ENCODE measurements around the gene NBEAL1.
"Not testable (repeated sequence)": the region's sequence is repeated elsewhere in the genome, so short reads cannot be mapped to it uniquely, and the experiment has no call there.

NBEAL1 gene

DNA sequence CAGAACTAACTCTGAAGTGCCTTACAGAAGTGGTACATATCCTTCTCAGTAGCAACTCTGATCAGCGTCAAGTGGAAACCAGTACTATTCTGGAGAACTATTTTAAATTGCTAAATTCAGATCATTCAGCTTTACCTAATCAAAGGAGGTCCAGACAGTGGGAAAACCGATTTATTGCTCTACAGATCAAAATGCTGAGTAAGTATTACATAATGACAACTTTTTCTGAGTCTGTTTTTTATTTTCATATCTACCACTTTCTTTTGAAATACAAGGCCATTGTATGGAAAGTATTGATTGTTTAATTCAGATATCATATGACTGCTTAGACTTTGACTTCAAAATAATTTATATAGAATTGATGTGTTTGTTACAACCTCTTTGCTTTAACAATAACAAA, 68.7 kb downstream of the NBEAL1 start:
- DNase-seq (ENCODE audit: low read depth): no peak
- TF ChIP-seq, protein P1, sequence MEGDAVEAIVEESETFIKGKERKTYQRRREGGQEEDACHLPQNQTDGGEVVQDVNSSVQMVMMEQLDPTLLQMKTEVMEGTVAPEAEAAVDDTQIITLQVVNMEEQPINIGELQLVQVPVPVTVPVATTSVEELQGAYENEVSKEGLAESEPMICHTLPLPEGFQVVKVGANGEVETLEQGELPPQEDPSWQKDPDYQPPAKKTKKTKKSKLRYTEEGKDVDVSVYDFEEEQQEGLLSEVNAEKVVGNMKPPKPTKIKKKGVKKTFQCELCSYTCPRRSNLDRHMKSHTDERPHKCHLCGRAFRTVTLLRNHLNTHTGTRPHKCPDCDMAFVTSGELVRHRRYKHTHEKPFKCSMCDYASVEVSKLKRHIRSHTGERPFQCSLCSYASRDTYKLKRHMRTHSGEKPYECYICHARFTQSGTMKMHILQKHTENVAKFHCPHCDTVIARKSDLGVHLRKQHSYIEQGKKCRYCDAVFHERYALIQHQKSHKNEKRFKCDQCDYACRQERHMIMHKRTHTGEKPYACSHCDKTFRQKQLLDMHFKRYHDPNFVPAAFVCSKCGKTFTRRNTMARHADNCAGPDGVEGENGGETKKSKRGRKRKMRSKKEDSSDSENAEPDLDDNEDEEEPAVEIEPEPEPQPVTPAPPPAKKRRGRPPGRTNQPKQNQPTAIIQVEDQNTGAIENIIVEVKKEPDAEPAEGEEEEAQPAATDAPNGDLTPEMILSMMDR (IDR thresholded peaks at IDR 0.05; ENCODE audit: low read depth, low read length, missing control alignments): no peak

DNA sequence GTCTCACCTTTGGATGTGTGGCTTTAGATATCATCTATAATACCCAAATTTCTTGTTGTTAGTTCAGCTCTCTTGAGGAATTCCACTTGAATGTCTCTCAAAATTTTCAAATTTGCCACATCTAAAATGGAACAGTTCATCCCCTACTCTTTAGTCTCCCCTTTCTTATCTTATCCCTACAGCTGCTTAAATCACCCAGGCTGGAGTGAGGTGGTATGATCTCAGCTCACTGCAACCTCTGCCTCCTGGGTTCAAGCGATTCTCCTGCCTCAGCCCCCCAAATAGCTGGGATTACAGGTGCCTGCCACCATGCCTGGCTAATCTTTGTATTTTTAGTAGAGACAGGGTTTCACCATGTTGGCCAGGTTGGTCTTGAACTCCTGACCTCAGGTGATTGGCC, 71.7 kb downstream of the NBEAL1 start:
- not testable (repeated sequence) for H3K4me3 ChIP-seq (ENCODE audit: low read depth, low read length); DNase-seq (ENCODE audit: low read depth)

More for the DNA sequence above, 68.7 kb downstream of the NBEAL1 start:
- H3K4me3 ChIP-seq (ENCODE audit: low read depth, low read length): no peak overlapping the region

DNA sequence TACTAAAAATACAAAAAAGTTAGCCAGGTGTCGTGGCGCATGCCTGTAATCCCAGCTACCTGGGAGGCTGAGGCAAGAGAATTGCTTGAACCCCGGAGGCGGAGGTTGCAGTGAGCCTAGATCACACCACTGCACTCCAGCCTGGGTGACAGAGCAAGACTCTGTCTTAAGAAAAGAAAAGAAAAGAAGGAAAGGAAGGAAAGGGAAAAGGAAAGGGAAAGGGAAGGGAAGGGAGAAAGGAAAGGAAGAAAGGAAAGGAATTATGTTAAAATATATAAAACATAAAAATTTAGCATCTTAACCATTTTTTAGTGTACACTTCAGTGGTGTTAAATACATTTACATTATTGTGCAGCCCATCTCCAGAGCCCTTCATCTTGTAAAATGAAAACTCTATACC, 76.0 kb downstream of the NBEAL1 start:
- not testable (repeated sequence) for DNase-seq (ENCODE audit: low read depth); H3K4me3 ChIP-seq (ENCODE audit: low read depth, low read length)

DNA sequence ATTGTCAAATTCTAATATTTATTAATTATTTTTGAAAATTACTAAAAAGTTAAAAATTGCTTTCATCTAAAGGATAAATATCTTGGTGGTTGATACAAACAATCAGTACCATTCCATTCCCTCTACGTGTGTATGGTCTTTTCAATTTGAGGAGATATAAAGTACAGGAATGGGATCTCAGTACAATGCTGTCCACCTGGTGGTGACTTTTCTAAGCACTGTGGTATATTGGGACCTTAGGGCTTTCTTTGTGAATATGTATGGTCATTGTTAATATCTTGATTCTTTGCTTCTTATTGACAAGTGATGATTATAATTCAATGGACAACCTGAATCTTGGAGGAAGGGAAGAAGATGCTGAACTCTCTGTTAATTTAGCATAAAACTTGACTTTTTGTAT, 83.1 kb downstream of the NBEAL1 start:
- H3K4me3 ChIP-seq (ENCODE audit: low read depth, low read length): no peak overlapping the region
- TF ChIP-seq, protein P1 (IDR thresholded peaks at IDR 0.05; ENCODE audit: low read depth, low read length, missing control alignments): no peak
- DNase-seq (ENCODE audit: low read depth): no peak

DNA sequence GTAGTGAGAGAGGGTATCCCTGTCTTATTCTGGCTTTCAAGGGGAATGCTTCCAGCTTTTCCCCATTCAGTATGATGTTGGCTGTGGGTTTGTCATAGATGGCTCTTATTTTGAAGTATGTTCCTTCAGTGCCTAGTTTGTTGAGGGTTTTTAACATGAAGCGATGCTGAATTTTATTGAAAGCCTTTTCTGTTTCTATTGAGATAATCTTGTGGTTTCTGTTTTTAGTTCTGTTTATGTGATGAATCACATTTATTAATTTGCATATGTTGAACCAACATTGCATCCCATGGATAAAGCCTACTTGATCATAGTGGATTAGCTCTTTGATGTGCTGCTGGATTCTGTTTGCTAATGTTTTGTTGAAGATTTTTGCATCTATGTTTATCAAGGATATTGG, 87.7 kb downstream of the NBEAL1 start:
- H3K4me3 ChIP-seq (ENCODE audit: low read depth, low read length); DNase-seq (ENCODE audit: low read depth): not testable (repeated sequence)

DNA sequence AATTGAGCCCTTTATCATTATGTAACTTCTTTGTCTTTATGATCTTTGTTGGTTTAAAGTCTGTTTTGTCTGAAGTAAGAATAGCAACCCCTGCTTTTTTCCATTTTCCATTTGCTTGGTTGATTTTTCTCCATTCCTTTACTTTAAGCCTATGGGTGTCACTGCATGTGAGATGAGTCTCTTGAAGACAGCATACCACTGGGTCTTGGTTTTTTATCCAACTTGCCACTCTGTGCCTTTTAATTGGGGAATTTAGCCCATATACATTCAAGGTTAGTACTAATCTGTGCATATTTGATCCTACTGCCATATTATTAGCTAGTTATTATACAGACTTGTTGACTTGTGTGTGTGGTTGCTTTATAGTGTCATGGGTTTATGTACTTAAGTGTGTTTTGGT, 89.6 kb downstream of the NBEAL1 start:
- TF ChIP-seq, protein P1 (IDR thresholded peaks at IDR 0.05; ENCODE audit: low read depth, low read length, missing control alignments): no peak
- DNase-seq (ENCODE audit: low read depth): no peak
- H3K4me3 ChIP-seq (ENCODE audit: low read depth, low read length): no peak overlapping the region

DNA sequence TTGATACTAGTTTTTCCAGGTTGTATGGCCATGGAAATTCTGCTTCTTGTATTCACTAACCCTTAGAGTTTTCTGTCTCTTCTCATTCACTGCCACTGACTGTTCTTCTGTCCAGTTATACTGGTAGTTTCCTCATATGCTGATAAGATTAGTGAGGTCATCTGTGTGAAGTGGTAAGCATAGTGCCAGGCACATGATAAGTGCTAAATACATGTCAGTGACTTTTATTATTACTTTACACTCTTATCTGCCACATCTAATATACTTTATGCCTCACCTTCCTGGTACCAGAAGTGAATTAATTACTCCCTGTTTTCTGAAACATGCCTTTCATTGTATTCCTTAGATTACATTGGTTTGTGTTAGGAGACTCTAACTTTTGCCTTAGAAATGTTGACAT, 91.3 kb downstream of the NBEAL1 start:
- no peak overlapping the region for H3K4me3 ChIP-seq (ENCODE audit: low read depth, low read length)
- DNase-seq (ENCODE audit: low read depth): no peak
- TF ChIP-seq, protein P1 (IDR thresholded peaks at IDR 0.05; ENCODE audit: low read depth, low read length, missing control alignments): no peak

DNA sequence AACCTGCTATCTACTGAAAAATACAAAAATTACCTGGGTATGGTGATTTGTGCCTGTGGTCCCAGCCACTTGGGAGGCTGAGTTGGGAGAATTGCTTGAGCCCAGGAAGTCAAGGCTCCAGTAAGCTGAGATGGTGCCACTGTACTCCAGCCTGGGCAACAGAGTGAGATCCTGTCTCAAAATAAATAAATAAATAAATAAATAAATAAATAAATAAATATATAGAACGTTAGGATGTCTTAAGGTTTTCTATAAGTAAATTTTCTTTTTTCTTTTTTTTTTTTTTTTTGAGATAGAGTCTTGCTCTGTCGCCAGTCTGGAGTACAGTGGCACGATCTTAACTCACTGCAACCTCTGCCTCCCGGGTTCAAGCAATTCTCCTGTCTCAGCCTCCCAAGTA, 95.8 kb downstream of the NBEAL1 start:
- DNase-seq (ENCODE audit: low read depth); H3K4me3 ChIP-seq (ENCODE audit: low read depth, low read length): not testable (repeated sequence)

DNA sequence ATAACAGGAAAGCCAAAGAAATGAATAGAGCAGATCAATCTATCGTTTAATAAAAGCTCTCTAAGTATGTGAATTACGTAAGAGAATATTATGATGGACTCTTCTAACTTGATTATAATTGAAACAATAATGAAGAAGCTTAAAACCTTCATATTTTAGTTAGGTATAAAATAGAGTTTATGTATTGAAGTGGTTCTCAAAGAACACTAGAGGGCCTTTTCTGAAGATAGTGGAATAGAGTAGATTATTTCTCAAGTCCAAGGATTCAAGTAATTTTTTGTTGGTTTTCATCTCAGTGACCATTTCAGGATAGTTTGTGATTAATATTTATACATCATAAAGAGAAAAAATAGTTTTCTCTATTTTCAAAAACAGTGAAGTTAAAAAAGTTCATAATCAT, 97.7 kb downstream of the NBEAL1 start:
- H3K4me3 ChIP-seq (ENCODE audit: low read depth, low read length): no peak overlapping the region
- DNase-seq (ENCODE audit: low read depth): no peak
- TF ChIP-seq, protein P1 (IDR thresholded peaks at IDR 0.05; ENCODE audit: low read depth, low read length, missing control alignments): no peak

DNA sequence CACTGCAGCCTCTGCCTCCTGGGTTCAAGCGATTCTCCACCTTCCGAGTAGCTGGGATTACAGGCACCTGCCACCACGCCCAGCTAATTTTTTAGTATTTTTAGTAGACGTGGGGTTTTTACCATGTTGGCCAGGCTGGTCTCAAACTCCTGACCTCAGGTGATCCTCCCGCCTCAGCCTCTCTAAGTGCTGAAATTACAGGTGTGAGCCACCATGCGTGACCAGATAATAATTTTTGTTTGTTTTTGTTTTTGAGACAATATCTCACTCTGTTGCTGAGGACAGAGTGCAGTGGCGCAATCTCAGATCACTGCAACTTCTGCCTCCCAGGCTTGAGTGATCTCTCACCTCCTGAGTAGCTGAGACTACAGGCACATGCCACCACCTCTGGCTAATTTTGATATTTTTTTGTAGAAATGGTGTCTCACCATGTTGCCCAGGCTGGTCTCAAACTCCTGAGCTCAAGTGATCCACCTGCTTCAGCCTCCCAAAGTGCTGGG, 100.6 kb downstream of the NBEAL1 start:
- not testable (repeated sequence) for DNase-seq (ENCODE audit: low read depth); H3K4me3 ChIP-seq (ENCODE audit: low read depth, low read length)
